GM15510 (cell line): ENCODE results near the gene TMCC3.

Source experiments
- POLR2A ChIP-seq: IDR thresholded peaks from 3 replicates; pipeline ENCODE4 v1.6.1; 2011; ENCODE audit warnings: borderline replicate concordance; ENCODE audit not compliant: insufficient read length; ENCODE audit errors: extremely low read depth

Gene TMCC3

GRCh38 chr12:94575024-94575423 lies 75.3 kb downstream of the TMCC3 start:
- no peak for TF ChIP-seq POLR2A

GRCh38 chr12:94571556-94571955 lies 78.8 kb downstream of the TMCC3 start:
- TF ChIP-seq POLR2A: no peak

GRCh38 chr12:94570161-94570560 lies 80.2 kb downstream of the TMCC3 start:
- no peak for TF ChIP-seq POLR2A

DNA sequence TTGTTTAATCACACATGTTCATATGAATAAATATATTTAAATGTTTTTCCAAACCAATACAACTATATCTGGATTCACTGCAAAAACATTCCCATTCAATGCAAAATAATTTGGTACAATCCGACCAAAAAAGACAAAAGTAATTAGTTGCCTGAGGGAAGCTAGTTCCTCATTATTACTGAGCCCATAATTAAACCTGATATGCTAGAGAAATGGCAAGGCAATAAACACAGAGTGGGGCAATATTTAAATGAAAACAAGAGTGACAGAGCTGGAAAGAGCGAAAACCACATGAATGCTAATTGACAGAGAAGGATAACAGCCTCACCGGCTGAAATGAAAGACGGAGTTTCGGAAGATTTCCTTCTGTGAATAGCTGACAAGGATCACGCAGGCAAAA lies 82.6 kb downstream of the TMCC3 start:
- TF ChIP-seq POLR2A: no peak

GRCh38 chr12:94566345-94566744 lies 84.0 kb downstream of the TMCC3 start:
- TF ChIP-seq POLR2A: no peak

DNA sequence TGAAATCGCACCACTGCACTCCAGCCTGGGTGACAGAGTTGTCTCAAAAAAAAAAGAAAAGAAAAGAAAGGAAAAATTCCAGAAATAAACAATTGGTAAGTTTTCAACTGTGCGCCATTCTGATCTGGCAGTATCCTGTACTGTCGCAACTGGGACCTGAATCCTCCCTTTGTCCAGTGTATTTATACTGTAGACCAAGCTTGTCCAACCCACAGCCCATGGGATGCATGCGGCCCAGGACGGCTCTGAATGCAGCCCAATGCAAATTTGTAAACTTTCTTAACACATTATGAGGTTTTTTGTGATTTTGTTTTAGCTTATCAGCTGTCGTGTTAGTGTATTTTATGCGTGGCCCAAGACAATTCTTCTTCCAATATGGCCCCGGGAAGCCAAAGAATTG lies 84.7 kb downstream of the TMCC3 start:
- TF ChIP-seq POLR2A: no peak

DNA sequence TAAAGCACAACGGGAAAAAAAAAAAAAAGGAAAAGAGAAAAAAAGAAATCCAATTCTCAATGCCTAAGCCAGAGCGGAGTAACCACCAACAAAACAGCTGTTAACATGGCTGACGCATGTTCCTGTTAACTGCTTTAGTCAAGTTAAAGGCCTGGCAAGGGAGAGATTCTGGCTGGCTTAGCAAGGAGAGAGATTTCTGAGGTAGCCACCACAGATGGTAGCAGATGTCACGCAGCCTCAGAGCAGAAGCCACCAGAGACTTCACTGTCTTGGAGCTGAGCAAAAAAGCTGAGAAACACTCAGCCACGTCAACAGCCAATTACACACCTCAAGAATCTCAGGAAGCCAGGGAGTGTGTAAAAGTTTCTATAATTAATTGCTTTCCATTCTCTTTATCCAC lies 87.1 kb downstream of the TMCC3 start:
- no peak for TF ChIP-seq POLR2A

DNA sequence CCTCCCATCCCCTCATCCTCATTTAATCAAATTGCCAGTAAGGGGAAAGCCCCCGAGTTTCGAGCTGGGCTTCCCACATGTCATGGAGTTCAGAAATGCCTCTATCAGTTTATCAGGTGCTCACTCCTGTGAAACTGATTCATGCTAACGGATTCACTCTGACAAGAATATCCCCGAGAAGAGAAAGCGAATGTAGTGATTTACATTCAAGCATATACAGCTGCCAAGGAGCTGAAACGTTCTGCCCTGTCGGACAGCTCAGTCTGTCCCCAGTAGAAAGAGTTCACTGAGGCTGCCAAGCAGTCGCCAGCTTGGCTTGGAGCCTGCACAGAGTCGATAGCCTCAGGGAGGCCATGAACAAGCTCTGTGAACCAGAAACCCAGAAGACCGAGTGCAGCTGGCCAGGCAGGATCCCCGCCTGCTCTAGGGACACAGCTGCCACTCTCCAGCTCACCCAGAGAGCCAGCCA lies 88.4 kb downstream of the TMCC3 start:
- TF ChIP-seq POLR2A: no peak

- TF ChIP-seq POLR2A: no peak
Observed at GRCh38 chr12:94560431-94561221, 89.7 kb downstream of the TMCC3 start.

DNA sequence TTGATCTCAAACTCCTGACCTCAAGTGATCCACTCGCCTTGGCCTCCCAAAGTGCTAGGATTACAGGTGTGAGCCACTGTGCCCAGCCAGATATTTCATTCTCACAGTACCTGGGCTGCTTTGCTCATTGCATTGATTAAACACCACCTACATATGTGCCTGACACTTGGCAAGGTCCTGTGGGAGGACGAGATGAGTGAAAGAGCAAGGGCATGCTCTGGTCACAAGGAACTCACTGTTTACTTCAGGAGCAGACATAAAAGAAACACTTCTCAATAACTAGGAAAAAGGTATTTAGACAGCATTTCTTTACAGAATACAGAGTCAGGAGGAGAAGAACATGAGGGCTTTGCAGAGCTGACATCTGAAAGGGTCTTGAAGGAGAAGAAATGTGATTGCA lies 91.7 kb downstream of the TMCC3 start:
- no peak for TF ChIP-seq POLR2A

GRCh38 chr12:94557746-94558295 lies 92.5 kb downstream of the TMCC3 start:
- no peak for TF ChIP-seq POLR2A

GRCh38 chr12:94555687-94556086 lies 94.7 kb downstream of the TMCC3 start:
- no peak for TF ChIP-seq POLR2A

DNA sequence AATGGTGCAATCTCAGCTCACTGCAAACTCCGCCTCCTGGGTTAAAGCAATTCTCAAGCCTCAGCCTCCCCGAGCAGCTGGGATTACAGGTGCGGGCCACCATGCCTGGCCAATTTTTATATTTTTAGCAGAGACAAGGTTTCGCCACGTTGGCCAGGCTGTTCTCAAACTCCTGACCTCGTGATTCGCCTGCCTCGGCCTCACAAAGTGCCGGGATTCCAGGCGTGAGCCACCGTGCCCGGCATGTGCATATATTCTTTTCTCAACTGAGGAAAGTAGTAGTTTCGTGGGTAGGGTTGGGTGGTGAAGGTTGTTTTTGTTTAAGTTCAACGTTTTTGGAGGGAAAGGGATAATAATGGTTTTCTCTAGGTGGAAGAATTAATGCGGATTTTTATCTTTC lies 96.5 kb downstream of the TMCC3 start:
- TF ChIP-seq POLR2A: no peak

GRCh38 chr12:94553130-94553519 lies 97.2 kb downstream of the TMCC3 start:
- TF ChIP-seq POLR2A: no peak

- TF ChIP-seq POLR2A: no peak
Observed at GRCh38 chr12:94551810-94552209, 98.5 kb downstream of the TMCC3 start.

- no peak for TF ChIP-seq POLR2A
Observed at GRCh38 chr12:94550964-94551363, 99.4 kb downstream of the TMCC3 start.
